Liver (tissue), 3 donors: Measurements from ENCODE around the gene UPK2.

ENCODE experiments used
- FOXA1 ChIP-seq: IDR thresholded peaks from 2 replicates; pipeline ENCODE4 v1.6.1; 2016; ENCODE audit warnings: antibody characterized with exemption
- GABPA ChIP-seq, 2 donors: IDR thresholded peaks in 1 of 2; conservative IDR thresholded peaks in 1 of 2; 2 replicates each; pipeline ENCODE4 v1.6.1; 2016; ENCODE audit warnings: antibody characterized with exemption in 2 of 2, mild to moderate bottlenecking in 1 of 2, moderate library complexity in 1 of 2
- HNF4G ChIP-seq: IDR thresholded peaks from 2 replicates; pipeline ENCODE4 v1.6.1; 2016; ENCODE audit warnings: antibody characterized with exemption
- JUND ChIP-seq, 2 donors: IDR thresholded peaks; 2 replicates each; pipeline ENCODE4 v1.6.1; 2016; ENCODE audit warnings: antibody characterized with exemption in 2 of 2
- RAD21 ChIP-seq, 2 donors: IDR thresholded peaks; 2 replicates each; pipeline ENCODE4 v1.6.1; 2016; ENCODE audit warnings: antibody characterized with exemption in 2 of 2, mild to moderate bottlenecking in 2 of 2
- RXRA ChIP-seq, 2 donors: IDR thresholded peaks; 2 replicates each; pipeline ENCODE4 v1.6.1; 2017 to 2018; ENCODE audit warnings: antibody characterized with exemption in 2 of 2, mild to moderate bottlenecking in 1 of 2
- SP1 ChIP-seq: IDR thresholded peaks from 2 replicates; pipeline ENCODE4 v1.6.1; 2018; ENCODE audit warnings: antibody characterized with exemption, mild to moderate bottlenecking
- TAF1 ChIP-seq: conservative IDR thresholded peaks from 2 replicates; pipeline ENCODE4 v1.6.1; 2016; ENCODE audit warnings: antibody characterized with exemption, mild to moderate bottlenecking
- YY1 ChIP-seq: IDR thresholded peaks from 2 replicates; pipeline ENCODE4 v1.6.1; 2016; ENCODE audit warnings: antibody characterized with exemption, mild to moderate bottlenecking
- TF ChIP-seq, protein P1 (sequence below): fragments of 150-350 bp; IDR thresholded peaks from 2 replicates; pipeline ENCODE4 v1.5.1; 2017; ENCODE audit warnings: improper control_type of control experiment, low read depth, low read length; ENCODE audit not compliant: missing input control
- TF ChIP-seq, protein P2 (sequence below): IDR thresholded peaks from 2 replicates; pipeline ENCODE4 v1.6.1; 2016; ENCODE audit warnings: antibody characterized with exemption
- donor health status: healthy.
- donor health status: healthy.

DNA sequence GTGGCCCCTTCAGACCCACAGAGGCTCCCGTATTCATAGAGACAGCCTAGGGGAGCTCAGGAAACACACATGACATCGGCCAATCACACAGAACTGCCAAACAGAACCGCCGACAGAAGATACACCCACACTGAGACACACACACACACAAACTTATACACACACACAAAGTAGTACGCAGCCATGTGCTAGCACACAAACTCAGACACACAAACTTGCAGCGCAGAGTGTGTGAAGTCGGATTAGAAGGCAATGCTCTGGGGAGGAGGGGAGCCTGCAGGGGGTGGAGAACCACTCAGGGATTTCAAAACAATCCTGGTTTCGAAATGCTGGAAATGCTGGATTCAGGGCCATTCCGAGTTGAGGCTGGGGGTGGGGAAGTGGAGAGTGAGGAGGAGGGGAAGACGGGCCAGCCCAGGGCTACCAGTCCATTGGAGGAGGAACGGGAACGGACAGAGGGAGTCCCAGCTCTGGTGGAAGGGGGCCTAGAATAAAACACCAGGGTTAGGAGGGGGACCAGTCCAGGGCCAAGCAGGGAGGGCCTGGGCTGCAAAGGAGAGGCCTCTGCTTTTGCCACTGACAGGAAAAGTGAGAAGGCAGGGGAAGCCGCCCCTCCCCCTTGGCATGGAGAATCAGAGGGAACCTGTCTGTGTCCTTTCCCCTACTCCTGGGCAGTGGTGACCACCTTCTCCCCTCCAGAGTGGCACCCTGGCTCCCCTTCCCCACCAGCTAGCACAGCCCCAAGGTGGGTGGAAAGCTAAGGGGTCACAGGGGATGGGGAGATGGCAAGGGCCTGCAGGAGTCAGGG lies 34.8 kb upstream of the UPK2 start:
- TF ChIP-seq, protein P1, sequence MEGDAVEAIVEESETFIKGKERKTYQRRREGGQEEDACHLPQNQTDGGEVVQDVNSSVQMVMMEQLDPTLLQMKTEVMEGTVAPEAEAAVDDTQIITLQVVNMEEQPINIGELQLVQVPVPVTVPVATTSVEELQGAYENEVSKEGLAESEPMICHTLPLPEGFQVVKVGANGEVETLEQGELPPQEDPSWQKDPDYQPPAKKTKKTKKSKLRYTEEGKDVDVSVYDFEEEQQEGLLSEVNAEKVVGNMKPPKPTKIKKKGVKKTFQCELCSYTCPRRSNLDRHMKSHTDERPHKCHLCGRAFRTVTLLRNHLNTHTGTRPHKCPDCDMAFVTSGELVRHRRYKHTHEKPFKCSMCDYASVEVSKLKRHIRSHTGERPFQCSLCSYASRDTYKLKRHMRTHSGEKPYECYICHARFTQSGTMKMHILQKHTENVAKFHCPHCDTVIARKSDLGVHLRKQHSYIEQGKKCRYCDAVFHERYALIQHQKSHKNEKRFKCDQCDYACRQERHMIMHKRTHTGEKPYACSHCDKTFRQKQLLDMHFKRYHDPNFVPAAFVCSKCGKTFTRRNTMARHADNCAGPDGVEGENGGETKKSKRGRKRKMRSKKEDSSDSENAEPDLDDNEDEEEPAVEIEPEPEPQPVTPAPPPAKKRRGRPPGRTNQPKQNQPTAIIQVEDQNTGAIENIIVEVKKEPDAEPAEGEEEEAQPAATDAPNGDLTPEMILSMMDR, result no peak
- TF ChIP-seq FOXA1 (no peak), RXRA (IDR thresholded peaks at IDR 0.05) (peak; percentile 80 to 86), SP1 (peak; percentile 81), RAD21 (IDR thresholded peaks at IDR 0.05) (peak in 1 of 2 donors; percentile 24), JUND (IDR thresholded peaks at IDR 0.05) (peak in 1 of 2 donors; percentile 77), HNF4G (peak; percentile 15), GABPA (IDR thresholded peaks at IDR 0.05 in 1 of 2, conservative IDR thresholded peaks at IDR 0.05 in 1 of 2) (peak in 1 of 2 donors; percentile 25), TAF1 (no peak), YY1 (no peak)
- TF ChIP-seq, protein P2, sequence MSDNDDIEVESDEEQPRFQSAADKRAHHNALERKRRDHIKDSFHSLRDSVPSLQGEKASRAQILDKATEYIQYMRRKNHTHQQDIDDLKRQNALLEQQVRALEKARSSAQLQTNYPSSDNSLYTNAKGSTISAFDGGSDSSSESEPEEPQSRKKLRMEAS, result peak; percentile 42
